G401 (cell line): ENCODE data around the gene USP17L24. TPM values are rescaled to one million over a fixed set of nuclear protein-coding genes. Genes with fewer than 3 reads are reported as not detected.
"Not testable (repeated sequence)": the region's sequence is repeated elsewhere in the genome, so short reads cannot be mapped to it uniquely, and the experiment has no call there.

Source experiments
- DNase-seq: peaks from one replicate; pipeline ENCODE4 v3.0.0-alpha.2; 2015; ENCODE audit warnings: low spot score
- in situ Hi-C: cut with HindIII; loops from 2 replicates; pipeline ENCODE4 v1.10.0; 2016; ENCODE audit warnings: low sequenced_read_pairs, mixed read lengths
- total RNA-seq: library from RNA; depleted of rRNA; stranded (reverse); fragments of >200 nt; shearing (Covaris generic); gene quantifications from 2 replicates; pipeline ENCODE4 v1.2.3, GENCODE V29; 2014; rRNA removed

The USP17L24 gene
- total RNA-seq: not detected in 2 replicates

- DNase-seq, in situ Hi-C loops: not testable (repeated sequence)
Measured at GRCh38 chr4:9324865-9325264, at the start of gene USP17L24. TSS of gene USP17L24 (plus strand) at chr4:9325165. CDS start at chr4:9325165, 0 bp downstream.

- not testable (repeated sequence) for DNase-seq
Measured at GRCh38 chr4:9324191-9324590, 774 bp upstream of the USP17L24 start.

DNA sequence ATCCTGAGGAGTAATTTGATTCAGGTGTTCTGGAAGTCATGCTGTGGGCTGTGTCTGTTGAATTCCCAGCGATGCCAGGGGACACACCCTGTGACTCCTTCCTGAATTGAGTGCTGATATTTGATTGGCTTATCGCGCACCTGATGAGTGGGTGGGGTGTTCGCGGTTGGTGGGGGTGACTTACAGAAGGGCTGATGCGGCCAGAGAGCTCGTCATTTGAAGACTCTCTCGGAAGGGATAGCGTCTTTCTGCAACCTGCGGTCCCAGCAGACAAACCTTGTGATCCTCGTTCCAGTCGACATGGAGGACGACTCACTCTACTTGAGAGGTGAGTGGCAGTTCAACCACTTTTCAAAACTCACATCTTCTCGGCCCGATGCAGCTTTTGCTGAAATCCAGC, 4.6 kb downstream of the USP17L24 start, which contains the start of gene USP17L25:
TSS of gene USP17L25 (plus strand) at position 301 of the 400 bp plus-strand sequence. CDS start at position 301, 0 bp downstream.
- in situ Hi-C loops, DNase-seq: not testable (repeated sequence)

More at GRCh38 chr4:9324191-9324590, 774 bp upstream of the USP17L24 start:
- in situ Hi-C loops: not testable (repeated sequence)

DNA sequence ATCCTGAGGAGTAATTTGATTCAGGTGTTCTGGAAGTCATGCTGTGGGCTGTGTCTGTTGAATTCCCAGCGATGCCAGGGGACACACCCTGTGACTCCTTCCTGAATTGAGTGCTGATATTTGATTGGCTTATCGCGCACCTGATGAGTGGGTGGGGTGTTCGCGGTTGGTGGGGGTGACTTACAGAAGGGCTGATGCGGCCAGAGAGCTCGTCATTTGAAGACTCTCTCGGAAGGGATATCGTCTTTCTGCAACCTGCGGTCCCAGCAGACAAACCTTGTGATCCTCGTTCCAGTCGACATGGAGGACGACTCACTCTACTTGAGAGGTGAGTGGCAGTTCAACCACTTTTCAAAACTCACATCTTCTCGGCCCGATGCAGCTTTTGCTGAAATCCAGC, 9.4 kb downstream of the USP17L24 start, which contains the start of gene USP17L26:
TSS of gene USP17L26 (plus strand) at position 301 of the 400 bp plus-strand sequence. CDS start at position 301, 0 bp downstream.
- DNase-seq, in situ Hi-C loops: not testable (repeated sequence)

GRCh38 chr4:9339103-9339502, 14.1 kb downstream of the USP17L24 start, which contains the start of gene USP17L5:
TSS of gene USP17L5 (plus strand) at chr4:9339403. CDS start at chr4:9339403, 0 bp downstream.
- in situ Hi-C loops, DNase-seq: not testable (repeated sequence)

GRCh38 chr4:9343848-9344247, 18.9 kb downstream of the USP17L24 start, which contains the start of gene USP17L27:
TSS of gene USP17L27 (plus strand) at chr4:9344148. CDS start at chr4:9344148, 0 bp downstream.
- DNase-seq, in situ Hi-C loops: not testable (repeated sequence)

DNA sequence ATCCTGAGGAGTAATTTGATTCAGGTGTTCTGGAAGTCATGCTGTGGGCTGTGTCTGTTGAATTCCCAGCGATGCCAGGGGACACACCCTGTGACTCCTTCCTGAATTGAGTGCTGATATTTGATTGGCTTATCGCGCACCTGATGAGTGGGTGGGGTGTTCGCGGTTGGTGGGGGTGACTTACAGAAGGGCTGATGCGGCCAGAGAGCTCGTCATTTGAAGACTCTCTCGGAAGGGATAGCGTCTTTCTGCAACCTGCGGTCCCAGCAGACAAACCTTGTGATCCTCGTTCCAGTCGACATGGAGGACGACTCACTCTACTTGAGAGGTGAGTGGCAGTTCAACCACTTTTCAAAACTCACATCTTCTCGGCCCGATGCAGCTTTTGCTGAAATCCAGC, 23.6 kb downstream of the USP17L24 start, which contains the start of gene USP17L28:
TSS of gene USP17L28 (plus strand) at position 301 of the 400 bp plus-strand sequence. CDS start at position 301, 0 bp downstream.
- in situ Hi-C loops, DNase-seq: not testable (repeated sequence)

GRCh38 chr4:9350866-9351265, 25.9 kb downstream of the USP17L24 start:
- in situ Hi-C loops, DNase-seq: not testable (repeated sequence)

DNA sequence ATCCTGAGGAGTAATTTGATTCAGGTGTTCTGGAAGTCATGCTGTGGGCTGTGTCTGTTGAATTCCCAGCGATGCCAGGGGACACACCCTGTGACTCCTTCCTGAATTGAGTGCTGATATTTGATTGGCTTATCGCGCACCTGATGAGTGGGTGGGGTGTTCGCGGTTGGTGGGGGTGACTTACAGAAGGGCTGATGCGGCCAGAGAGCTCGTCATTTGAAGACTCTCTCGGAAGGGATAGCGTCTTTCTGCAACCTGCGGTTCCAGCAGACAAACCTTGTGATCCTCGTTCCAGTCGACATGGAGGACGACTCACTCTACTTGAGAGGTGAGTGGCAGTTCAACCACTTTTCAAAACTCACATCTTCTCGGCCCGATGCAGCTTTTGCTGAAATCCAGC, 28.4 kb downstream of the USP17L24 start, which contains the start of gene USP17L29:
TSS of gene USP17L29 (plus strand) at position 301 of the 400 bp plus-strand sequence. CDS start at position 301, 0 bp downstream.
- DNase-seq, in situ Hi-C loops: not testable (repeated sequence)

DNA sequence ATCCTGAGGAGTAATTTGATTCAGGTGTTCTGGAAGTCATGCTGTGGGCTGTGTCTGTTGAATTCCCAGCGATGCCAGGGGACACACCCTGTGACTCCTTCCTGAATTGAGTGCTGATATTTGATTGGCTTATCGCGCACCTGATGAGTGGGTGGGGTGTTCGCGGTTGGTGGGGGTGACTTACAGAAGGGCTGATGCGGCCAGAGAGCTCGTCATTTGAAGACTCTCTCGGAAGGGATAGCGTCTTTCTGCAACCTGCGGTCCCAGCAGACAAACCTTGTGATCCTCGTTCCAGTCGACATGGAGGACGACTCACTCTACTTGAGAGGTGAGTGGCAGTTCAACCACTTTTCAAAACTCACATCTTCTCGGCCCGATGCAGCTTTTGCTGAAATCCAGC, 37.9 kb downstream of the USP17L24 start, which contains the start of gene USP17L30:
TSS of gene USP17L30 (plus strand) at position 301 of the 400 bp plus-strand sequence. CDS start at position 301, 0 bp downstream.
- DNase-seq, in situ Hi-C loops: not testable (repeated sequence)

Other genes with a start within 250 kb of the USP17L24 start
- not detected in 2 replicates for gene FAM90A26, start 154.8 kb upstream of the USP17L24 start, total RNA-seq
- not detected in 2 replicates for gene USP17L10, start 114.5 kb upstream of the USP17L24 start, total RNA-seq
- gene USP17L11, start 109.8 kb upstream of the USP17L24 start, total RNA-seq: not detected in 2 replicates
- not detected in 2 replicates for gene USP17L12, start 105.0 kb upstream of the USP17L24 start, total RNA-seq
- not detected in 2 replicates for gene USP17L13, start 100.3 kb upstream of the USP17L24 start, total RNA-seq
- gene USP17L15, start 90.8 kb upstream of the USP17L24 start, total RNA-seq: not detected in 2 replicates
- gene USP17L17, start 81.3 kb upstream of the USP17L24 start, total RNA-seq: not detected in 2 replicates
- gene USP17L18, start 76.5 kb upstream of the USP17L24 start, total RNA-seq: not detected in 2 replicates
- gene USP17L19, start 71.8 kb upstream of the USP17L24 start, total RNA-seq: not detected in 2 replicates
- not detected in 2 replicates for gene USP17L20, start 67.0 kb upstream of the USP17L24 start, total RNA-seq
- not detected in 2 replicates for gene USP17L21, start 62.3 kb upstream of the USP17L24 start, total RNA-seq
- gene USP17L22, start 57.5 kb upstream of the USP17L24 start, total RNA-seq: not detected in 2 replicates
- gene USP17L25, start 4.7 kb downstream of the USP17L24 start, total RNA-seq: not detected in 2 replicates
- gene USP17L26, start 9.5 kb downstream of the USP17L24 start, total RNA-seq: not detected in 2 replicates
- gene USP17L5, start 14.2 kb downstream of the USP17L24 start, total RNA-seq: not detected in 2 replicates
- not detected in 2 replicates for gene USP17L27, start 19.0 kb downstream of the USP17L24 start, total RNA-seq
- not detected in 2 replicates for gene USP17L28, start 23.7 kb downstream of the USP17L24 start, total RNA-seq
- not detected in 2 replicates for gene USP17L29, start 28.5 kb downstream of the USP17L24 start, total RNA-seq
- gene USP17L30, start 38.0 kb downstream of the USP17L24 start, total RNA-seq: not detected in 2 replicates
- gene DEFB131A, start 119.2 kb downstream of the USP17L24 start, total RNA-seq: not detected in 2 replicates